ENCODE results near the gene FANK1. TPM values are rescaled to one million over a fixed set of nuclear protein-coding genes. Genes with fewer than 3 reads are reported as not detected.

The FANK1 gene
- total RNA-seq, 1 experiment from 2014 or later = 1.4 TPM

GRCh38 chr10:125928928-125929585 lies 32.7 kb downstream of the FANK1 start:
- POLR2A ChIA-PET (ENCODE audit: low non-redundant PET) = no interaction called here
- DNase-seq (ENCODE audit: low spot score) = no peak

GRCh38 chr10:125929618-125930017 lies 33.3 kb downstream of the FANK1 start:
- H3K36me3 ChIP-seq (ENCODE audit: insufficient read depth, low read length, poor library complexity, severe bottlenecking) = no peaks in the 10 kb centered on the region
- no peak overlapping the region for H3K27ac ChIP-seq (ENCODE audit: low read depth, low read length, poor library complexity, severe bottlenecking)
- peaks cover 4% of the 10 kb centered on the region for H3K27me3 ChIP-seq (replicated peaks; ENCODE audit: insufficient read depth, low read depth, low read length, poor library complexity)
- H3K9me3 ChIP-seq (ENCODE audit: low read depth, low read length, poor library complexity, severe bottlenecking) = peaks cover 4% of the 10 kb centered on the region
- H3K4me3 ChIP-seq (ENCODE audit: low read depth, low read length, poor library complexity, severe bottlenecking) = no peak overlapping the region
- intact Hi-C loops (cut with micrococcal nuclease; ENCODE audit: unreplicated experiment) = no loop called here
- TF ChIP-seq CTCF (conservative IDR thresholded peaks at IDR 0.05; ENCODE audit: low read depth, low read length) = no peak
- no peak for TF ChIP-seq EZH2 (IDR thresholded peaks at IDR 0.05; ENCODE audit: borderline replicate concordance, low read depth, low read length, poor library complexity, severe bottlenecking)
- CTCF ChIA-PET = no interaction called here
- no peak for DNase-seq (ENCODE audit: low spot score)
- H3K4me1 ChIP-seq (ENCODE audit: insufficient read depth, low read length, poor library complexity, severe bottlenecking) = no peaks in the 10 kb centered on the region
- BruUV-seq (replicated peaks) = no TSS peak
- POLR2A ChIA-PET (ENCODE audit: low non-redundant PET) = no interaction called here

More at GRCh38 chr10:125928928-125929585, 32.7 kb downstream of the FANK1 start:
- no peak overlapping the region for H3K27ac ChIP-seq (ENCODE audit: low read depth, low read length, poor library complexity, severe bottlenecking)
- no peaks in the 10 kb centered on the region for H3K36me3 ChIP-seq (ENCODE audit: insufficient read depth, low read length, poor library complexity, severe bottlenecking)
- no TSS peak for BruUV-seq (replicated peaks)
- no peaks in the 10 kb centered on the region for H3K4me1 ChIP-seq (ENCODE audit: insufficient read depth, low read length, poor library complexity, severe bottlenecking)
- peaks cover 4% of the 10 kb centered on the region for H3K27me3 ChIP-seq (replicated peaks; ENCODE audit: insufficient read depth, low read depth, low read length, poor library complexity)
- peaks cover 4% of the 10 kb centered on the region for H3K9me3 ChIP-seq (ENCODE audit: low read depth, low read length, poor library complexity, severe bottlenecking)
- CTCF ChIA-PET = no interaction called here
- intact Hi-C loops (cut with micrococcal nuclease; ENCODE audit: unreplicated experiment) = no loop called here
- no peak for TF ChIP-seq EZH2 (IDR thresholded peaks at IDR 0.05; ENCODE audit: borderline replicate concordance, low read depth, low read length, poor library complexity, severe bottlenecking)
- no peak for TF ChIP-seq CTCF (conservative IDR thresholded peaks at IDR 0.05; ENCODE audit: low read depth, low read length)
- H3K4me3 ChIP-seq (ENCODE audit: low read depth, low read length, poor library complexity, severe bottlenecking) = no peak overlapping the region

GRCh38 chr10:125933693-125934092 lies 37.3 kb downstream of the FANK1 start:
- Histone ChIP-seq H3K4me1 (ENCODE audit: insufficient read depth, low read length, poor library complexity, severe bottlenecking) (no peaks in the 10 kb centered on the region), H3K27me3 (replicated peaks; ENCODE audit: insufficient read depth, low read depth, low read length, poor library complexity) (peaks cover 4% of the 10 kb centered on the region), H3K9me3 (ENCODE audit: low read depth, low read length, poor library complexity, severe bottlenecking) (no peaks in the 10 kb centered on the region), H3K4me3 (ENCODE audit: low read depth, low read length, poor library complexity, severe bottlenecking) (no peak overlapping the region), H3K27ac (ENCODE audit: low read depth, low read length, poor library complexity, severe bottlenecking) (no peak overlapping the region), H3K36me3 (ENCODE audit: insufficient read depth, low read length, poor library complexity, severe bottlenecking) (no peaks in the 10 kb centered on the region)
- TF ChIP-seq CTCF (conservative IDR thresholded peaks at IDR 0.05; ENCODE audit: low read depth, low read length) (no peak), EZH2 (IDR thresholded peaks at IDR 0.05; ENCODE audit: borderline replicate concordance, low read depth, low read length, poor library complexity, severe bottlenecking) (no peak)
- intact Hi-C loops (cut with micrococcal nuclease; ENCODE audit: unreplicated experiment) = loop anchor here (2.0 kb wide), 1 partner anchor 571 kb away; no protein-coding TSS in a partner anchor
- DNase-seq (ENCODE audit: low spot score) = no peak
- BruUV-seq (replicated peaks) = no TSS peak
- ChIA-PET POLR2A (ENCODE audit: low non-redundant PET) (no interaction called here), CTCF (interaction anchor here (1.1 to 2.3 kb wide), 4 partner anchors 454 to 1920 kb away, joined by 5 to 23 read pairs (median 6); no protein-coding TSS in a partner anchor)
